Measurements from ENCODE around the gene DSCAM. TPM values are rescaled to one million over a fixed set of nuclear protein-coding genes. Genes with fewer than 3 reads are reported as not detected.

Gene DSCAM
- polyA plus RNA-seq, 3 donors, result not detected

- Histone ChIP-seq H4K20me1 (ENCODE audit: insufficient read depth, low read length) (no peaks in the 10 kb centered on the region), H3K27me3 (ENCODE audit: control insufficient read depth in 2 of 2, insufficient read depth in 2 of 2, low read length in 2 of 2) (no peaks in the 10 kb centered on the region), H3K36me3 (replicated peaks in 1 of 2; ENCODE audit: control insufficient read depth in 1 of 2, insufficient read depth in 2 of 2, low read length in 2 of 2) (no peaks in the 10 kb centered on the region), H3K27ac (ENCODE audit: low read depth in 1 of 2, low read length in 2 of 2) (no peak overlapping the region), H3K9me3 (replicated peaks in 1 of 2; ENCODE audit: control insufficient read depth in 1 of 2, insufficient read depth in 1 of 2, low read length in 2 of 2) (no peaks in the 10 kb centered on the region), H3K4me3 (replicated peaks in 1 of 3; ENCODE audit: low read depth in 2 of 3, low read length in 3 of 3) (no peak overlapping the region), H3K9ac (ENCODE audit: insufficient read depth, low read length, poor library complexity, severe bottlenecking) (no peak overlapping the region), H2AFZ (ENCODE audit: insufficient read depth, low read depth, low read length, poor library complexity, severe bottlenecking) (no peak overlapping the region), H3K4me1 (ENCODE audit: control insufficient read depth in 1 of 2, insufficient read depth in 2 of 2, low read length in 2 of 2) (no peaks in the 10 kb centered on the region), H3K4me2 (replicated peaks; ENCODE audit: extremely low read depth, low read length, poor library complexity, severe bottlenecking) (no peak overlapping the region), H3K79me2 (ENCODE audit: insufficient read depth, low read length) (no peaks in the 10 kb centered on the region)
- Mint-ChIP-seq H3K27ac (no peak overlapping the region), H3K4me1 (no peaks in the 10 kb centered on the region), H3K36me3 (no peaks in the 10 kb centered on the region), H3K9me3 (peaks cover 0 to 2% (median 0%) of the 10 kb centered on the region in 7 donors), H3K4me3 (no peak overlapping the region), H3K27me3 (ENCODE audit: low read depth in 3 of 3) (peaks cover 0 to 5% (median 1%) of the 10 kb centered on the region in 3 donors)
- intact Hi-C loops (cut with micrococcal nuclease), result no loop called here
- peak; percentile 16 for TF ChIP-seq CTCF (IDR thresholded peaks at IDR 0.05)
- no peak for DNase-seq
- 0% methylated on average over 1 of the region's 4 CpGs for WGBS (ENCODE audit: insufficient coverage)
These were observed 725.9 kb downstream of the DSCAM start for GRCh38 chr21:40120940-40121575.

- no peaks in the 10 kb centered on the region for H4K20me1 ChIP-seq (ENCODE audit: insufficient read depth, low read length)
These were observed 728.4 kb downstream of the DSCAM start for GRCh38 chr21:40118527-40118926.

More at GRCh38 chr21:40118527-40118926, 728.4 kb downstream of the DSCAM start:
- no peaks in the 10 kb centered on the region for H3K9me3 ChIP-seq (replicated peaks in 1 of 2; ENCODE audit: control insufficient read depth in 1 of 2, insufficient read depth in 1 of 2, low read length in 2 of 2)
- no peak for DNase-seq
- TF ChIP-seq CTCF (IDR thresholded peaks at IDR 0.05), result no peak
- Mint-ChIP-seq H3K4me1 (no peaks in the 10 kb centered on the region), H3K27ac (no peak overlapping the region), H3K4me3 (no peak overlapping the region), H3K27me3 (ENCODE audit: low read depth in 3 of 3) (peaks cover 0 to 5% (median 0%) of the 10 kb centered on the region in 3 donors), H3K36me3 (no peaks in the 10 kb centered on the region), H3K9me3 (peaks cover 0 to 5% (median 2%) of the 10 kb centered on the region in 7 donors)
- no peaks in the 10 kb centered on the region for H3K27me3 ChIP-seq (ENCODE audit: control insufficient read depth in 2 of 2, insufficient read depth in 2 of 2, low read length in 2 of 2)
- no peaks in the 10 kb centered on the region for H3K4me1 ChIP-seq (ENCODE audit: control insufficient read depth in 1 of 2, insufficient read depth in 2 of 2, low read length in 2 of 2)
- intact Hi-C loops (cut with micrococcal nuclease), result no loop called here
- no peak overlapping the region for H3K4me3 ChIP-seq (replicated peaks in 1 of 3; ENCODE audit: low read depth in 2 of 3, low read length in 3 of 3)
- H2AFZ ChIP-seq (ENCODE audit: insufficient read depth, low read depth, low read length, poor library complexity, severe bottlenecking), result no peak overlapping the region
- no peak overlapping the region for H3K4me2 ChIP-seq (replicated peaks; ENCODE audit: extremely low read depth, low read length, poor library complexity, severe bottlenecking)
- H3K36me3 ChIP-seq (replicated peaks in 1 of 2; ENCODE audit: control insufficient read depth in 1 of 2, insufficient read depth in 2 of 2, low read length in 2 of 2), result no peaks in the 10 kb centered on the region
- no peaks in the 10 kb centered on the region for H3K79me2 ChIP-seq (ENCODE audit: insufficient read depth, low read length)
- H3K27ac ChIP-seq (ENCODE audit: low read depth in 1 of 2, low read length in 2 of 2), result no peak overlapping the region
- H3K9ac ChIP-seq (ENCODE audit: insufficient read depth, low read length, poor library complexity, severe bottlenecking), result no peak overlapping the region
- WGBS (ENCODE audit: insufficient coverage), result 96% methylated on average over 4 of the region's 9 CpGs
